GM18505 (cell line): ENCODE data around the gene ESYT3.
"Not testable (repeated sequence)": the region's sequence is repeated elsewhere in the genome, so short reads cannot be mapped to it uniquely, and the experiment has no call there.

Source experiments
- ATAC-seq: cut with Tn5 transposase; IDR thresholded peaks from one replicate; pipeline ENCODE4 v1.9.1; 2021; ENCODE audit not compliant: unreplicated experiment
- POLR2A ChIP-seq: IDR thresholded peaks from 4 replicates; pipeline ENCODE4 v1.6.1; 2011; ENCODE audit warnings: borderline replicate concordance; ENCODE audit not compliant: insufficient read depth, insufficient read length; ENCODE audit errors: extremely low read depth

ESYT3 gene

GRCh38 chr3:138491971-138492370 is 57.6 kb downstream of the ESYT3 start:
- no peak for ATAC-seq

GRCh38 chr3:138492980-138493675 is 58.7 kb downstream of the ESYT3 start:
- no peak for ATAC-seq
- no peak for TF ChIP-seq POLR2A

More at GRCh38 chr3:138491971-138492370, 57.6 kb downstream of the ESYT3 start:
- no peak for TF ChIP-seq POLR2A

GRCh38 chr3:138493804-138494606 is 59.6 kb downstream of the ESYT3 start:
- TF ChIP-seq POLR2A: no peak
- ATAC-seq: no peak

- ATAC-seq: no peak
- no peak for TF ChIP-seq POLR2A
Observed at GRCh38 chr3:138494607-138494929, 60.2 kb downstream of the ESYT3 start.

GRCh38 chr3:138495638-138496037 is 61.2 kb downstream of the ESYT3 start:
- not testable (repeated sequence) for ATAC-seq

GRCh38 chr3:138496436-138496835 is 62.0 kb downstream of the ESYT3 start:
- no peak for ATAC-seq
- TF ChIP-seq POLR2A: no peak

GRCh38 chr3:138497021-138497420 is 62.6 kb downstream of the ESYT3 start:
- no peak for ATAC-seq
- TF ChIP-seq POLR2A: no peak

- no peak for TF ChIP-seq POLR2A
- ATAC-seq: no peak
Observed at GRCh38 chr3:138497851-138498250, 63.4 kb downstream of the ESYT3 start.

- no peak for ATAC-seq
- no peak for TF ChIP-seq POLR2A
Observed at GRCh38 chr3:138498991-138499390, 64.6 kb downstream of the ESYT3 start.

- TF ChIP-seq POLR2A: no peak
- no peak for ATAC-seq
Observed at GRCh38 chr3:138507524-138507923, 73.1 kb downstream of the ESYT3 start.

- ATAC-seq: no peak
- no peak for TF ChIP-seq POLR2A
Observed at GRCh38 chr3:138509586-138509985, 75.2 kb downstream of the ESYT3 start.

- no peak for ATAC-seq
- no peak for TF ChIP-seq POLR2A
Observed at GRCh38 chr3:138511945-138512344, 77.5 kb downstream of the ESYT3 start.

GRCh38 chr3:138513090-138513843 is 78.9 kb downstream of the ESYT3 start:
- TF ChIP-seq POLR2A: no peak
- peak; percentile 59 for ATAC-seq

GRCh38 chr3:138521445-138521844 is 87.0 kb downstream of the ESYT3 start:
- not testable (repeated sequence) for ATAC-seq
